Posterior cingulate gyrus (tissue), 11 donors: ENCODE results near the gene KL.

Experiments
- DNase-seq, 10 donors: peaks; one replicate each; pipeline versions ENCODE4 v3.0.0 to v3.0.0-alpha.2; 2020 to 2021; ENCODE audit warnings: mixed read lengths in 3 of 10
- intact Hi-C: fragments of 100-400 bp; cut with DNase I; formaldehyde crosslinking; loops from one replicate; pipeline ENCODE4 v1.15.1; 2023

The KL gene

GRCh38 chr13:33033051-33033812 is 17.0 kb downstream of the KL start:
- intact Hi-C loops = no loop called here
- DNase-seq = no peak

GRCh38 chr13:33033986-33034385 is 17.8 kb downstream of the KL start:
- no peak for DNase-seq
- intact Hi-C loops = no loop called here

GRCh38 chr13:33034882-33035520 is 18.8 kb downstream of the KL start:
- intact Hi-C loops = no loop called here
- DNase-seq = no peak

- intact Hi-C loops = no loop called here
- no peak for DNase-seq
Observed at GRCh38 chr13:33037673-33038072, 21.4 kb downstream of the KL start.

- no peak for DNase-seq
- intact Hi-C loops = no loop called here
Observed at GRCh38 chr13:33040090-33040489, 23.9 kb downstream of the KL start.

- no peak for DNase-seq
- intact Hi-C loops = no loop called here
Observed at GRCh38 chr13:33045851-33046592, 29.8 kb downstream of the KL start.

GRCh38 chr13:33050161-33050560 is 33.9 kb downstream of the KL start:
- intact Hi-C loops = no loop called here

GRCh38 chr13:33051632-33052031 is 35.4 kb downstream of the KL start:
- intact Hi-C loops = no loop called here
- DNase-seq = no peak

More at GRCh38 chr13:33050161-33050560, 33.9 kb downstream of the KL start:
- no peak for DNase-seq

GRCh38 chr13:33052506-33053280 is 36.5 kb downstream of the KL start:
- DNase-seq = no peak
- intact Hi-C loops = no loop called here

GRCh38 chr13:33053397-33054066 is 37.3 kb downstream of the KL start:
- no peak for DNase-seq
- intact Hi-C loops = no loop called here

- intact Hi-C loops = no loop called here
- no peak for DNase-seq
Observed at GRCh38 chr13:33057019-33057780, 41.0 kb downstream of the KL start.

GRCh38 chr13:33058776-33059327 is 42.6 kb downstream of the KL start:
- intact Hi-C loops = no loop called here
- DNase-seq = no peak

GRCh38 chr13:33060815-33061214 is 44.6 kb downstream of the KL start:
- intact Hi-C loops = no loop called here
- DNase-seq = peak in 1 of 10 donors; percentile 61

- no peak for DNase-seq
- intact Hi-C loops = no loop called here
Observed at GRCh38 chr13:33066329-33066728, 50.1 kb downstream of the KL start.

GRCh38 chr13:33069365-33069764 is 53.1 kb downstream of the KL start:
- DNase-seq = no peak
- intact Hi-C loops = no loop called here

- no peak for DNase-seq
- intact Hi-C loops = no loop called here
Observed at GRCh38 chr13:33070713-33071112, 54.5 kb downstream of the KL start.

- peak in 3 of 10 donors; percentile 45 to 73 (median 51) for DNase-seq
Observed at GRCh38 chr13:33072282-33072681, 56.1 kb downstream of the KL start.

GRCh38 chr13:33072759-33073158 is 56.5 kb downstream of the KL start:
- DNase-seq = no peak
- intact Hi-C loops = no loop called here

More at GRCh38 chr13:33072282-33072681, 56.1 kb downstream of the KL start:
- intact Hi-C loops = no loop called here

GRCh38 chr13:33073338-33073737 is 57.1 kb downstream of the KL start:
- intact Hi-C loops = no loop called here
- DNase-seq = no peak
